OCI-LY3 (cell line): Measurements from ENCODE around the gene CDK11A.
"Not testable (repeated sequence)": the region's sequence is repeated elsewhere in the genome, so short reads cannot be mapped to it uniquely, and the experiment has no call there.

Experiments used
- CTCF ChIP-seq: fragments of 200-600, 300-600 bp; sonication (generic); IDR thresholded peaks from 2 replicates; pipeline ENCODE4 v1.5.1; 2014; ENCODE audit warnings: antibody characterized with exemption, low read length, low read depth
- EZH2phosphoT487 ChIP-seq: fragments of 200-600 bp; shearing (Covaris generic); IDR thresholded peaks from 2 replicates; pipeline ENCODE4 v1.6.1; 2018; ENCODE audit warnings: antibody characterized with exemption, mixed run types, low read depth

GRCh38 chr1:1727131-1727651, 3.0 kb upstream of the CDK11A start:
- not testable (repeated sequence) for TF ChIP-seq CTCF, EZH2phosphoT487
